GM18520 (cell line): Measurements from ENCODE around the gene MRTFB.
"Not testable (repeated sequence)": the region's sequence is repeated elsewhere in the genome, so short reads cannot be mapped to it uniquely, and the experiment has no call there.

Source experiments
- ATAC-seq: cut with Tn5 transposase; IDR thresholded peaks from one replicate; pipeline ENCODE4 v1.9.1; 2021; ENCODE audit not compliant: unreplicated experiment

The MRTFB gene

DNA sequence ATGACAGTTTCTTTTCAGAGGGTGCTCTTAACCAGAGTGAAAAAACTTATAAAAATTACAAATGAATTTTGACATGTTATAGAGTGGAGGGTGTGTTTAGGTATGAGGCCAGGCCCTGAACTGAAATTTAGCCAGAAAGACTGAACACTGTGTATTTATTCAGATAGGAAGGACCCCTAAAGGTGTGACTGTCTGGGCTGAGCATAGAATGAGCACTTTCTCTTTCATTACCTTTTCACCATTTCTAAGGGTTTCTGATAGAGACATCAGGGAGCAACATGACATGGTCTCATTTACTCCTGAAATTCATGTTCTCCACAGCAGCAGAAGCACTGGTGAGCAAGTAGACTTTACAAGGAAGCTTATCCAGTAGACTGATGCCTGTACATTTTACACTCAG is 32.9 kb downstream of the MRTFB start:
- ATAC-seq: no peak

DNA sequence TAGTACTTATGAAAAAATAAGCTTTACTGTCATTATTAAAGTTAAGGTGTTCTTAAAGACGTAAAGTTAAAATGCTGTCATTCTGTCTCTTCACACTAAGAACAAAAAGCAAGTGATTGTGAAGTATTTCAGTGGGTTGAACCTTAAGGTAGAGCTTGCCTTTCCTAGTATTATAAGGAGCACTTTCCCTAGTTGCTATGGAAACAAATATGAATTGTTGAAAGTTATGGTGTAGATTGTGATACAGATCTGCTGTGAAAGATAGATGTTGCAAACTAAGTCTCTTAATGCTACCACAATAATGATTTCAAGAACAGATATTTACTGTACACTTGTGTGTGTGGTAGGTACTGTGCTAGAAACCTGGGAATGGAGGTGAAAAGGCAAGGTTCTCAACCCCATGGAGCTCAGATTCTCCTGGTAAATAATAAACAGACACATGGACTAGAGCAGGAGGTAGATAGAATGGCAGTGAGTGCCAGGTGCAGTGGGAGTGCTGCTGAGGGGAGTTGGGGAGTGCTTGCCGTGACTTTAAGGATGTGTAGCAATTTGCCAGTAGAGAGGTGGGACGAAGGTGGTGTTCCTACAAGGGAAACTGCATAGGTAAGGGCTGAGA is 34.7 kb downstream of the MRTFB start:
- ATAC-seq: no peak

DNA sequence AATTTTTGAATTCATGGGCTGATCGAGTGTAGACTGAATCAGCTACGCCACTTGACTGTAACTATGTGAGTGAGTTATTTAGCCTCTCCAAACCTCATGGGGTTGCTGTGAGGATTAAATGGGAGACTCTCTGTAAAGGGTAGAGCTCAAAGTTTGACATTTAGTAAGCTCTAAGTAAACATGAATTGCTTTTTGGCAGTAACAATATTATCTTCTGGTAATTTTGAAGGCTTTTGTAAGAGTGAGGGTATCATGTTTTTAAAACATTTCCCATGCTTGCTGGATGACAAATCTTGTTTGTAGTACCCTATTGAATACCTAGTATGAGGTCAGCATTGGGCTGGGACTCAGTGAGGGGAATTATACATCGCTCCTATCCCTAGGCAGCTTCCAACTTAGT is 35.3 kb downstream of the MRTFB start:
- ATAC-seq: no peak

DNA sequence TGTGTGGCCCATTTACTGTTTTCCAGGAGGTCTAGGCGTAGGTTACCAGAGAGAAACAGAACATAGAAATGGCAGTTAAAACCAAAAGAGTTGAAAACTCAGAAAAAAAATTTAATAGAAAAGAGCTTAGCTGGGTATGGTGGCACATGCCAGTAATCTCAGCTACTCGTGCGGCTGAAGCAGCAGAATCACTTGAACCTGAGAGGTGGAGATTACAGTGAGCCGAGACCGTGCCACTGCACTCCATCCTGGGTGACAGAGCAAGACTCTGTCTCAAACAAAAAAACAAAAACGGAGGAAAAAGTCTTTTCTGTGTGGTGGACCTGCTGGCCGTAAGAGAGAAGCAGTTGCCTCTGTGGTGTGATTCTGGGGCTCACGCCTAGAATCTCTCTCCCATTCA is 35.8 kb downstream of the MRTFB start:
- ATAC-seq: no peak

DNA sequence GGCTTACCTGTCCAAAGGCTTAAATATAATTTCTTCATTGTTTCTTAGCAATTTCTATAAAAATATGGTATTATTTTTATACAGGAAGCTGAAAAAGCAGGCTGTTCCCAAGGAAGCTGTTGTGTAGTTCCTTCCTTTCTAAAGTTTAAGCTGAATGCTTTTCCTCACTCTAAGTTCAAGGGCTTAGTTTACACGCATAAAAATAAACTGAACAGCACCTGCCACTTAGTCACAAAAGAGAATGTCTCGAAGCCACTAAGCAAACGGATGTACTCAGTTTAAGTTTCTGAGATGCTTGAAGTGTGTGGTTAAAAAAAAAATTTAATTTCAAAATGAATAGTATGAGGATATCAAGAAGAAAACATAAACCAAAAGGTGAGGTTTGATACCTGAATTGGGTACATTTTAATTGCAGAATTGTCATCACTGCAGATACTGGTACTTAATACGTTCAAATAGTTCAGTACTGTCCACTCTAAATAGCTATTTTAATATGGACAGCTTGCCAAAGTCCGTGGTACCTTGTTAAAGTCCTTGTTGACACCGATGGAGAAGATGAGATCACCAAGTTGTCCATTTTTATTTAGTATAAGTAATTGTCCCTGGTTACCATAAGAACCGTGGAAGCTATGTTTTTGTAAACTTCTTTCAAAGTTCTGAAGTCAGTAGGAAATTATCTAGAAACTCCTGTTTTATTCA is 38.1 kb downstream of the MRTFB start:
- no peak for ATAC-seq

DNA sequence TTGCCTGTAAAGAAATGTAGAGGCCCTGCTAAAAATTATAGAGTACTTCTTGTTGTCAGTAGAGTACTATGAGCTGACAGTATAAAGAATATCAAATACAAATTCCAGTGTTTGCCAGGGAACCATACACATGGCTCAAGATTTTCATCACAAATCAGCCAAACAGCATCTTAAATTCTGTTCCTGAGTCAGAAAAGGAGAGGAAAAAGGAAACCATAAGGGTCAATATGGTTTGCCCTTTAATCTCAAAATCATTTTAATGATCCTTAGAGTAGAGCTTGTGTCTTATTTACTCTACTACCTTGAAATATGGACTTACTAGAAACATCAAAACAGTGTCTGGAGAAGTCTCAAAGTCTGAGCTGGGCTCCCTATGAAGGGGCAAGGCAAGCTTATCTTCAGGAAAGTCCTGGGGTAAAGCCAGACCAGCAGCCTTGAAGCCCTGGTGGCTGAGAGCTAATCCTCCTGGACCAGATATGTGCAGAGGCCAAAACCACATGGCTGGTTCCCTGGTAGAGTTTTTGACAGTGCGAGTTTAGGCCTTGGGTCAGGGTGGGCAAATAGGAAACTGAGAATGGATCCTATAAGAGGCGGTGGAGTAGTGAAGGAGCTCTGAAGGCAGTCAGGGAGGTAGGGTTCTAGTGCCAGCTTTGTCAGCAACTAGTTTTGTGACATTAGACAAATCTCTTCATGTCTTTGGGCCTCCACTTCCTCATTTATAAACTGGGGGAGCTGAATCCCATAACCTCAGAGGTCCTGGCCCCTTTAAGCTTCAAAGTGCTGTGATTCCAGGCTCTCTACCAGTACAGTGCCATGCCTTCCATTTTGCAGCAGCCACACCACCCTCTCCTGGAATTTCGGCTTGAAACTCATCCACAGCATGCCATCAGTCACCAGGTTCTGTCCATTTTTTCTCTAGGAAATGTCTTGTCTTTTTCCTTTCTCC is 38.9 kb downstream of the MRTFB start:
- ATAC-seq: no peak

DNA sequence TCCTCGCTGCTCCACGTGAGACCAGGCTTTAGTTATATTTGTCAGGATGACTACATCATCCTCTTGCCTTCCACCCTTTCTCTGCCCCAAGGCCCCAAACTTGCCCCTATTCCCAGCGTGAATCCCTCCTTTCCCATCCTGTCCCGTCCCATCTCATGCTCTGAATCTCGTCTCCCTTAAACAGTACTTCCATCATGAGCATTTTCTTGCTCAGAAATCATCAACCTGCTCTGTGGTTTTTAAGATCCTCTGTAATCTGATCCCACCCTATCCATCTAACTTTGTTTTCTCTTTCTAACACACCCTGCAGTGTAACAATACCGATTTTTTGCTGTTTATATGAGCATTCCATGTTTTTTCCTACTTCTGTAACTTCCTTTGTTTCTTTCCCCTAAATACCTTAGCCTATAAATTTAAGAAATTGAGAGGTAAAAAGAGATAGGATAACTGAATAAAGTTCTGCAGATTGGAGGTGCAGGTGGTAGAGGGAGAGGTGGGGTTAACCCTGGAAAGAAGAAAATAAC is 39.7 kb downstream of the MRTFB start:
- ATAC-seq: no peak

DNA sequence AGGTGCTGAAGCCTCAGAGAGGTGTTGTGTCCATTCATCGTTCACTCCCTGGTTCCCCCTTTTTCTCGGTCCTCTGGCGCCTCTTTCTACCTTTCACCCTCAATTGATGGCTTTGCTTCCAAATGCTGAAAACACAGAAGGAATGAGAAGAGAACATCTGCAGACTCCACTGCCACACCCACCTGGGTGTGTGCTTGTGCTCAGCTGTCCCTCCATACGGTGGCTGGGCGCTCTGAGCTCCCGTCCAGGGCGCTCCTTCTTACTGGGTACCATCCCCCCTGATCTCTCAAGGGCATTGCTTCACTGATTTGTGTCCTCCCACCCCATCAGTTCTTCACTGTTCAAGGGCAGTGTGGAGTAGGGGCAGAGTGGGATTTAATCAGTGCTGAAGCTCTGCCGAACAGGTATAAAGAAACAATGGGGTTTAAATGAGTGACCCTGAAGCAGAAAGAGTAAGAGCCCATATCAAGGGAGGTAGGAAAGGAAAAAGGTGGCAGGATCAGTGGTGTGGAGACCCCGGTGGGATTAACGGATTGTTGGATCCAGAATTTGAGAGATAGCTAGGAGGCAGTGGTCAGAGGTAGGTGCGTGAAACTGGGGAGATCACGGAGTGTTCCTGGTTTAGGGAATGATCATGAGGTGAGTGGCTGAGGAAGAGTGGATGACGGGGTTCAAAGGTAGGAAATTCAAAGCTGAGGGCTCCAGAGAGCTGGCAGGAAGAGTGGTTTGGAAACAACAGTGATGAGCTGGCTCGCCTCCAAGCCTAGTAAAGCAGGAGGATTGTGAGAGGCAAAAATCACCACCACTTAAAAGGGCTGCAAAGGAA is 40.8 kb downstream of the MRTFB start:
- ATAC-seq: no peak

DNA sequence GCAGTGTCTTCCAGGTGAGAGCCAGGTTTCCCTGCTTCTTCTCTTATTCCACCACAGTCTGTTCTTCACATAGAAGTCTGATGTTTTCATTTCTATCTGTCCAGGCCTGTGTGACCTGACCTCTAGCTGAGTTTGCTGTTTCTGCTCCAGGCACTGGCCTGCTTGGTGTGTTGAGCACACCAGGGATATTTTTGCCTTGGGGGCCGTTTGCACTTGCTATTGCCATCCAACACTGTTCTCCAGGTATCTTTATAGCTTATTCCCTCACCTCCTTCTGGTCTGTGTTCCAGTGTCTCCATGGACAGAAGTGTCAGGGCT is 41.4 kb downstream of the MRTFB start:
- ATAC-seq: no peak

DNA sequence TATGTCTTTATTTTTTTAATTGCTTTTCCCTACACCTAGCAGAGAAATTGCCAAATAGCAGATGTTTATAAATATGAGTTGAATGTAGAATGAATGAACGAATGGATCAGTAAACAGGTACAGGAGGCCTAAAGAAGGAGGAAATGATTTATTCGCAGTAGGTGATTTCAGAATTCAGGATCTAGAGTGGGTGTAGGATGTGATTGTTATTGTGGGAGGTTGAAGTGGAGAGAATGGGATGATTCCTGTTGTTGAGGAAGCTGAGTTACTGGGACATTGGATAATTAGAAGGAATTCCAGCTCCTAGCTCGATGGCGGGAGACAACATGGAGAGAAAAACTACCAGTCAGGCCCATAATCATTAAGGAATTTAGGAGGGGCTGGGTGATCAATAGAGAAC is 42.2 kb downstream of the MRTFB start:
- no peak for ATAC-seq

DNA sequence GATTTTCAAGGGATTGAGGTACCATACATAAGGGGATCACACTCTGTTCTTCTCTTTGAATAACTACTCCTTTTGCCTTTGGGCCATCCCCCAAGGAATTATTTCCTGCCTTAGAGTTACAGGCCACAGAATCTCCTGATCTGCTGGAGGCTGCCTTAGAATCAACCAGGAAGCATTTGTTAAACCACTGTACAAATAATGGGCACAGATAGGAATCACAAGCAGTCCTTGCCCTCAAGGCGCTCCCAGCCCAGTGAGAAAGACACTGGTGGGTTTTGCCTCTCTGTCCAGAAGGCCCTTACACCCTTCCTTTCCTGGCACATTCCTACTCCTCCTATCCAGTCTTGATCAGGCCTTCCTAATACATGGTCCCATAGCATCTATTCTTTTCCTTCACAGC is 45.9 kb downstream of the MRTFB start:
- no peak for ATAC-seq

DNA sequence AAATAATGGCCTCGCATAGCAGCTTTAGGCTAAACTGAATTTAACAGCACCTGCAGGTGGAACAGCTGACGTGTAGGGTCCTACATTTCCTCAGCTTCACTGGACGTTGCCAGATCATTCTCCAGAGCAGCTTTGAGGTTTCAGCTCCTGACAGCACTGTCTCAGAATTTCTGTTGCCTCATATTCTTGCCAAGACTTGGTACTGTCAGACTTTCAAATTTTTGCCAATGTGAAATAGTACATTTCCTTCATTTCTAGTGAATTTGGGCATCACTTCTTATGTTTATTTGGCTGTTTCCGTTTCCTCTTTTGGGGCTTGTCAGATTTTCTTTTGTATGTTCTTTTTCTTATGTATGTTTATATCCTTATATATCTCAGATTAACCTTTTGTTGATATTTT is 48.7 kb downstream of the MRTFB start:
- ATAC-seq: no peak

DNA sequence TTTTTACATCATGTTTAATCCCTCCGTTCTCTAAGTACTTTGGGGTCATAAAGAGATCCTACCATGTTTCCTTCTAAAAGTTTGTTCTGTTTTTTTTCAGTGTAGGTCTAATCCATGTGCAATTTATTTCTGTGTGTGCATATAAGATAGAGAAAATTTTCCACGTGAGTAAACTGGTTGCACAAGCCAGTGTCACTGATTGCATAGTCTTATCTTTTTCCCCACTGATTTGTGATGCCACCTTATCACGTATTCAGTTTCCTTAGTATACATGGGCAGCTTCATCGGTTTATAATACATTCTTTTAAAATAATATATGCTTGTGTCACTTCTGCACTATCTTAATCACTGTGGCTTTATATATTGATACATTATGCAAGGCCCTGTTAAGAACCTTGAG is 49.2 kb downstream of the MRTFB start:
- ATAC-seq: no peak

DNA sequence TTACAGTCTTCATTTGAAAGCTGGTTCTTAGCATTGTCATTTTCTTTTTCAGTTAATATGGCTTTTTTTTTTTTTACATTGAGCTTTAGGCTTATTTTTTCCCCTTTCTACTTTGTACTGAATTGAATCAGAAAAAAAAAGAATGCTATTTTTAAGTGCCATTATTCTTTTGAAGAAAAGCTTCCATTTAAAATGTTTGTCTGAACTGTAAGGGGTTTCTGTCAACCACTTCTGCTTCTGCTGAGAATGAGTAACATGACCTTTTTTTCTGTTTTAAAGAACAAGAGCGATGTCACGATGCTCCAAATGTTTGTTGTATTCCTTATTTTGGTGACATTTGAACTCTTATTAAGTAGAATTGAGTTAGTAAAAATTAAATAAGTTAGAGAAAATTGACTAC is 50.0 kb downstream of the MRTFB start:
- ATAC-seq: no peak

DNA sequence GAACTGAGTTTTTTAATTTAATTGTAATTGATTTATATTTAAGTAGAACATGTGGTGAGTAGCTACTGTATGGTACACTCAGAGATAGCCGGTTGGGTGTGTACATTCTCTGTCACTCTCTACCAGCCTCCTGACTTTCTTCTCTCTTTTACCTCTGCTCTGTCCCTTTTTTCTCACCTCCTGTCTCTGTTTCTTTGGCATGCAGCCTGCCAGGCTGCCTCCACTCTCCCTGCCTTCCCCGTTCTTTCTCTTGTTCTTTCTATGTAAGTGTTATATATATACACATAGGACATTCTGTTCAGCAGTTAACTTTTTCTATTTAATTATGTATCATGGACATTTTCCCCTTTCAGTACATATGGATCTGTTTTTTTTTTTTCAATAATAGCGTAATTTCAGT is 50.8 kb downstream of the MRTFB start:
- ATAC-seq: no peak

DNA sequence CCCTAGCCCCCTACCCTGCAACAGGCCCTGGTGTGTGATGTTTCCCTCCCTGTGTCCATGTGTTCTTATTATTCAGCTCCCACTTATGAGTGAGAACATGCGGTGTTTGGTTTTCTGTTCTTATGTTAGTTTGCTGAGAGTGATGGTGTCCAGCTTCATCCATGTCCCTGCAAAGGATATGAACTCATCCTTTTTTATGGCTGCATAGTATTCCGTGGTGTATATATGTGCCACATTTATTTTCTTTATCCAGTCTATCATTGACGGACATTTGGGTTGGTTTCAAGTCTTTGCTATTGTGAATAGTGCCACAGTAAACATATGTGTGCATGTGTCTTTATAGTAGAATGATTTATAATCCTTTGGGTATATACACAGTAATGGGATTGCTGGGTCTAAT is 51.3 kb downstream of the MRTFB start:
- not testable (repeated sequence) for ATAC-seq

DNA sequence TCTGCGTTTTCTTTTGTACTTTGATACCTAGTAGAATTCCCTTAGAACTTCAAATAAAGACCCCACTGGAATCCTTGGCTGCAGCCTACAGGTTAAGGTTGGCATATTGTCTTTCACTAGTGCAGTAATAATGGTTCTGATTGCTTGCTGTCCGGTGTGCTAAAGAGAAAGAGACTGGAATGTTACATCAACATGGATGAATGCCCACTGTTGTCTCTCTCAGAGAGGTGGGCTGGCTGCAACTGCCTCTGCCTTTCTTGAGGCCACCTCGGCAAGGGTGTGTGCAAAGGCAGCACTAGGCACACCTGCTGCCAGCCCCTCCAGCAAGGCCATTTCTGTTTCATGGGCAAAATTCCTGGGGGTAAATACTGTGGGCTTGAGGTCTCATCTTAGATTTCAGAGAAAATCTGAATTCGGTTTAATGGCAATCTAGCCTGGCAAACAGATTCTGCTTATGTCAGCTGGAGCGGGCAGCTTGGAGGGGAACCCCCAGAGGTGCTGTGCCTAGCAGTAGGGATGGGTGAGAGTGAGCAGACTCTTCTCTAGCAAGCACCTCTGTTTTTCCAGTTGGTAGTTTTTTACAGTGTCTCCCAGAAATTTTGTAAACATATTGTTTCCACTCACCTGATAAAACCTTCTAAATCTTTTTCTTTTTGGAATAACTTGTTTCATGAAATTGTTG is 54.0 kb downstream of the MRTFB start:
- no peak for ATAC-seq

DNA sequence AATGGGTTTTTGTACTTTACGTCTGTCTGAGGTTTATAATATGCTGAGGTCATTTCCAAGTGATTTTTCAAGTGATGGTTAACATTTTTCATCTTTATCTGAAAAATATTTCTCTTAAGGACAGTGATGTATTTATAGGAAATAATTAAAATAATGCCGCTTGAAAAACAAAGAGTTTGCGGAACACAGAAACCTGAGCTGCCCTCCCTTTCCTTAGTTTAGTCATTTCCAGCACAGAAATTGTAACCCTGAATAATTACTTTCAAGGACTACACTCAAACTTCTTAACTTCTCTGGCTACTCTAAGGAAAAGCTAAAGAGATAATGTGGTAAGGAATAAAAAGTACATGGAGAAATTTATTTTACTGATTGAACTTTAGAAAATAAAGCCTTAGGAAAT is 54.6 kb downstream of the MRTFB start:
- ATAC-seq: no peak

DNA sequence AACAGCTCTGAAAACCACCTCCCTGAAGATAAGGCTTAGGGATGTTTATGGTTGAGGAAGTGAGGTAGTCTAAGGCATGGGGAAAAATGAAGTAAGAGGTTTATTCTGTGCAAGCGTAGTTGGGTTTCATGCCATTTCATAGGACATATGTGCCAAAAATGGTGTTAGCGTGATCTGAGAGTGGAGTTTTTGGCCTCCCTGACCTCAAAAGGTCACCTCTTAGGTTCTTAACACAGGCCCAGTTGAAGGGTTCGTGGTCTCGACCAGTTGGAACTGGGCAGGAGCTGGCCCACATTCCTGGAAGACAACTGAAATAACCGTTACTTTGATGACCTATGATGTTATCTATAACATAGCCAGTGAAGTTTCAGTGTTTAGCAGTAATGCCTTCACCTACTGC is 57.0 kb downstream of the MRTFB start:
- ATAC-seq: no peak

DNA sequence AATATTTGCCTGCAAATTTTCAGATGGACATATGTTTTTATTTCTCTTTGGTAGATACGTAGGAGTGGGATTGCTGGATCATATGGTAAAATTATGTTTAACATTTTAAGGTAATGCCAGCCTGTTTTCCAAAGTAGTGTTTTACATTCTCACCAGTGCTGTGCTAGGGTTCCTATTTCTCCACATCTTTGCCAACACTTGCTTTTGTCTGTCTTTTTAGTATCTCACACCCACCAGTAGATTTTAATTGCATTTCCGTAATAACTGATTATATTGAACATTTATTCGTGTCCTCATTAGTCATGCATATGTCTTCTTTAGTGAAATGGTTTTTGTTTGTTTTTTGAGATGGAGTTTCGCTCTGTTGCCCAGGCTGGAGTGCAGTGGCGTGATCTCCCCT is 58.4 kb downstream of the MRTFB start:
- no peak for ATAC-seq
